ENCODE measurements around the gene NKD1. TPM values are rescaled to one million over a fixed set of nuclear protein-coding genes. Genes with fewer than 3 reads are reported as not detected.

Gene NKD1
- total and polyA plus RNA-seq, 2 experiments from 2014 or later = not detected

DNA sequence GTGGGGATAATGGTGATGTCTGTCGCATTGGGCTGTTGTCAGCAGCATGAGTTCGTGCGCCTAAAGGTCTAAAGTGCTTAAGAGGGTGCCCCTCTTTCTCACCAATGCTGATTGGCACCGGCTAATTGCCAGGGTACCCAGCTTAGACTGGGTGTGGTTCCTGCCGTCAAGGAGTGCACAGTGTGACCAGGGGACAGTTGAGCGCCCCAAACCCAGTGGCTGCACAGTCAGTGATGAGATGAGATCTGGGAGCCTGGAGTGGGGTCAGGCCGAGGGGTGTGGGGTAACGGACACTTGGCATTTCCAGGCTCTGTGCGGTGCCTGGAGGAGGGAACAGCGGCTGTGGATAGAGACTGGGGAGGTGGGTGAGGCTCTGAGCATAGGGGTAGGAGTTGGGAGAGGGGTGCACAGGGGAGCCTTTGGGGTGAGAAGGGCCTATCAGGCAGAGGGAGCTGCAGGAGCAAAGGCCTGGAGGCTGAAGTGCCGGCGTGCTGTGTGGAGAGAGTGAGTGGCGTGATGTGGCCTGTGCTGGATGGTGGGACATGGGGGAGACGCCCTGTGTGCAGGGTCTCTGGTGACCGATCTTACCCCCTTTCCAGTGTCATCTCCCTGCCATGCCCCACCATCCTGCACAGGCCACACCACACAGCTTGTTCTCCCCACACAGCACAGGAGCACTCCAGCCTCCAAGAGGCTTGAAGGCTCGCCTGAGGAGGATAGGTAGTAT lies 74.6 kb downstream of the NKD1 start:
- H2AFZ ChIP-seq = no peak overlapping the region
- H3K4me1 ChIP-seq (ENCODE audit: insufficient read depth) = no peaks in the 10 kb centered on the region
- TF ChIP-seq EZH2 (IDR thresholded peaks at IDR 0.05; ENCODE audit: insufficient read depth, poor library complexity, severe bottlenecking) (no peak), EZH2phosphoT487 (IDR thresholded peaks at IDR 0.05; ENCODE audit: insufficient read depth, low read depth) (no peak)
- DNase-seq = no peak
- no peaks in the 10 kb centered on the region for H3K36me3 ChIP-seq (ENCODE audit: low read depth)
- H3K79me2 ChIP-seq (ENCODE audit: insufficient read depth) = no peaks in the 10 kb centered on the region
- no peak overlapping the region for H3K4me3 ChIP-seq
- H3K9ac ChIP-seq = no peak overlapping the region
- no peaks in the 10 kb centered on the region for H4K20me1 ChIP-seq (ENCODE audit: insufficient read depth)
- H3K9me3 ChIP-seq (ENCODE audit: low read depth) = no peaks in the 10 kb centered on the region
- in situ Hi-C loops (cut with MboI) = no loop called here
- peaks cover 4% of the 10 kb centered on the region; the same call in 1 of the 2 replicates for H3K27me3 ChIP-seq (replicated peaks; ENCODE audit: insufficient read depth)
- no peak overlapping the region for H3K4me2 ChIP-seq (ENCODE audit: unreplicated experiment)
- WGBS, 2 experiments (ENCODE audit: low coverage in 1 of 2, low lambda C conversion rate in 2 of 2, missing lambda C conversion rate in 2 of 2) = 62 to 67% methylated on average over 16 of the region's 16 CpGs
- H3K27ac ChIP-seq = no peak overlapping the region
- no peaks in the 10 kb centered on the region for H3K9me2 ChIP-seq (ENCODE audit: insufficient read depth)
- H3F3A ChIP-seq (ENCODE audit: insufficient read depth) = no peaks in the 10 kb centered on the region

DNA sequence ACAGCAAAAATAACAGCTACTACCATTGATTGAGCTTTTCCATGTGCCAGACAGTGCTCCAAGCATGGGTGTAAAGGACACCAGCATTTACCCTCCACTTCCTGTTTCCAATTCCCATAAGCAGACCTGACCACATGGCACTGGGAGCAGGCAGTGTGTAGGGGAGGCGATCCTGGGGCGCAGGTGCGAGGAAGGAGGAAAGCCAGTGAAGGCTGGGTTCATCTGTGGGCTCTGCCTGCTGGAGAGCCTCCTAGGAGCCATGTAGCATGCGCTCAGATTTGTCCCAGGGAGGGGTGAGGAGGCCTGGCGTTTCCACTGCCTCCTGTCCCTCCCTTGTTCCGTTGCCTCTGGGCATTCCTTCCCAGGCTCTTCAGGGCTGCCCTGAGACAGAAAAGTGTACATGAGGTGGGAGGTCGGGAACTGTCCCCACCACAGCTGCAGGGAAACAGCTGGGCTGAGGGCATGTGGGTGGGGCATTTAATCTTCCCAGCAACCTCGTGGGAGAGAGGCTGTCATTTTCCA lies 76.3 kb downstream of the NKD1 start:
- H3K4me3 ChIP-seq = no peak overlapping the region
- H4K20me1 ChIP-seq (ENCODE audit: insufficient read depth) = no peaks in the 10 kb centered on the region
- no peak overlapping the region for H2AFZ ChIP-seq
- no peak overlapping the region for H3K9ac ChIP-seq
- no peak overlapping the region for H3K27ac ChIP-seq
- H3K4me2 ChIP-seq (ENCODE audit: unreplicated experiment) = no peak overlapping the region
- H3K9me3 ChIP-seq (ENCODE audit: low read depth) = no peaks in the 10 kb centered on the region
- H3K36me3 ChIP-seq (ENCODE audit: low read depth) = no peaks in the 10 kb centered on the region
- TF ChIP-seq EZH2 (IDR thresholded peaks at IDR 0.05; ENCODE audit: insufficient read depth, poor library complexity, severe bottlenecking) = no peak
- no peak for TF ChIP-seq EZH2phosphoT487 (IDR thresholded peaks at IDR 0.05; ENCODE audit: insufficient read depth, low read depth)
- in situ Hi-C loops (cut with MboI) = no loop called here
- 35 to 42% methylated on average over 8 of the region's 8 CpGs for WGBS, 2 experiments (ENCODE audit: low coverage in 1 of 2, low lambda C conversion rate in 2 of 2, missing lambda C conversion rate in 2 of 2)
- H3K79me2 ChIP-seq (ENCODE audit: insufficient read depth) = no peaks in the 10 kb centered on the region
- H3K27me3 ChIP-seq (replicated peaks; ENCODE audit: insufficient read depth) = peaks cover 7% of the 10 kb centered on the region; the same call in 1 of the 2 replicates
- no peak for DNase-seq
- H3F3A ChIP-seq (ENCODE audit: insufficient read depth) = no peaks in the 10 kb centered on the region
- H3K4me1 ChIP-seq (ENCODE audit: insufficient read depth) = no peaks in the 10 kb centered on the region
- no peaks in the 10 kb centered on the region for H3K9me2 ChIP-seq (ENCODE audit: insufficient read depth)

DNA sequence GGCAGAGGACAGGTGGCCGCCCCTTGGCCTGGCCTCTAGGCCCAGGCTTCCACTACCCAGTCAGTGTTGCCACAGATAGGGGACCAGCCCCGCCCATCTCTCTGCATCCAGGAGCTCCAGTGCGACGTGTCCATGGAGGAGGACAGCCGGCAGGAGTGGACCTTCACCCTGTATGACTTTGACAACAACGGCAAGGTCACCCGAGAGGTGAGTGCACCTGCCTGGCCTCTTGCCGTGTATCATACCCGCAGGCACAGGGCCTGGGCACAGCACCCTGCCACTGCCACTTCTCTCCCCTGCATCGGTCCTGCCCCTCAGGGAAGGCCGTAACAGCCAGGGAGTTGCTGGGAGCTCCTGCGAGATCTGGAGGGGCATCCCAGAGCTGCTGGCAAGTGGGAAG lies 77.2 kb downstream of the NKD1 start:
- no peak for DNase-seq
- in situ Hi-C loops (cut with MboI) = no loop called here
- H2AFZ ChIP-seq = no peak overlapping the region
- H3F3A ChIP-seq (ENCODE audit: insufficient read depth) = no peaks in the 10 kb centered on the region
- no peaks in the 10 kb centered on the region for H3K4me1 ChIP-seq (ENCODE audit: insufficient read depth)
- H3K9ac ChIP-seq = no peak overlapping the region
- no peaks in the 10 kb centered on the region for H3K9me2 ChIP-seq (ENCODE audit: insufficient read depth)
- no peaks in the 10 kb centered on the region for H4K20me1 ChIP-seq (ENCODE audit: insufficient read depth)
- H3K79me2 ChIP-seq (ENCODE audit: insufficient read depth) = no peaks in the 10 kb centered on the region
- no peak overlapping the region for H3K4me3 ChIP-seq
- H3K9me3 ChIP-seq (ENCODE audit: low read depth) = no peaks in the 10 kb centered on the region
- TF ChIP-seq EZH2phosphoT487 (IDR thresholded peaks at IDR 0.05; ENCODE audit: insufficient read depth, low read depth) (no peak), EZH2 (IDR thresholded peaks at IDR 0.05; ENCODE audit: insufficient read depth, poor library complexity, severe bottlenecking) (no peak)
- H3K36me3 ChIP-seq (ENCODE audit: low read depth) = no peaks in the 10 kb centered on the region
- H3K27me3 ChIP-seq (replicated peaks; ENCODE audit: insufficient read depth) = peaks cover 7% of the 10 kb centered on the region; the same call in 1 of the 2 replicates
- WGBS, 2 experiments (ENCODE audit: low coverage in 1 of 2, low lambda C conversion rate in 2 of 2, missing lambda C conversion rate in 2 of 2) = 62 to 70% methylated on average over 9 to 12 of the region's 12 CpGs
- H3K27ac ChIP-seq = no peak overlapping the region
- H3K4me2 ChIP-seq (ENCODE audit: unreplicated experiment) = no peak overlapping the region

DNA sequence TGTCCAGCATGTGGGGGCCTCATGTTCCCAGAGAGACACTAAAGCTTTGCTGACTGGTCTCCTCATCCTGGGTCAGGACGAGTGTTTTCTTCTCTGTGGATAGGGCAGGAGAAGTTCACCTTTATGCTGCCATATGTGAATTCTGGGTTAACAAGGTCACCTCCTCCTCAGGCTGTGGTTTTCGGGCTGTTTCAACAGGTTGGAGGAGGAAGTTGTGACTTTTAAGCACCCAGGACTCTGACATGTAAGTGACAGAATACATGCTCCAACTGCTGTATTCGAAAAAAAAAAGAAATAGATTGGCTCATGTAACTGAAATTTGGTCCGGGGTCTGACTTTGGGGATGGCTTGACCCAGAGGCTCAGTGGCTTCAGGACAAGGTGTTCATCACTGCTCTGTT lies 78.7 kb downstream of the NKD1 start:
- no peaks in the 10 kb centered on the region for H3F3A ChIP-seq (ENCODE audit: insufficient read depth)
- no peaks in the 10 kb centered on the region for H3K9me3 ChIP-seq (ENCODE audit: low read depth)
- H3K4me1 ChIP-seq (ENCODE audit: insufficient read depth) = no peaks in the 10 kb centered on the region
- no peaks in the 10 kb centered on the region for H4K20me1 ChIP-seq (ENCODE audit: insufficient read depth)
- no peak overlapping the region for H3K9ac ChIP-seq
- in situ Hi-C loops (cut with MboI) = no loop called here
- H3K4me2 ChIP-seq (ENCODE audit: unreplicated experiment) = no peak overlapping the region
- no peak for DNase-seq
- no peaks in the 10 kb centered on the region for H3K9me2 ChIP-seq (ENCODE audit: insufficient read depth)
- peaks cover 7% of the 10 kb centered on the region; the same call in 1 of the 2 replicates for H3K27me3 ChIP-seq (replicated peaks; ENCODE audit: insufficient read depth)
- no peak overlapping the region for H3K4me3 ChIP-seq
- WGBS, 2 experiments (ENCODE audit: low coverage in 1 of 2, low lambda C conversion rate in 2 of 2, missing lambda C conversion rate in 2 of 2) = 13 to 14% methylated on average over 4 of the region's 4 CpGs
- no peak overlapping the region for H2AFZ ChIP-seq
- no peaks in the 10 kb centered on the region for H3K79me2 ChIP-seq (ENCODE audit: insufficient read depth)
- H3K27ac ChIP-seq = no peak overlapping the region
- H3K36me3 ChIP-seq (ENCODE audit: low read depth) = no peaks in the 10 kb centered on the region
- no peak for TF ChIP-seq EZH2 (IDR thresholded peaks at IDR 0.05; ENCODE audit: insufficient read depth, poor library complexity, severe bottlenecking)
- TF ChIP-seq EZH2phosphoT487 (IDR thresholded peaks at IDR 0.05; ENCODE audit: insufficient read depth, low read depth) = no peak

Measured in GM23248 (cell line).